GM19238 (cell line): ENCODE measurements around the gene APCDD1.

Experiments used
- DNase-seq: peaks from one replicate; pipeline ENCODE4 v3.0.0; 2011; ENCODE audit warnings: low spot score; ENCODE audit not compliant: insufficient read length

Gene APCDD1

GRCh38 chr18:10453806-10454680, at the start of gene APCDD1:
Gene APCDD1, plus strand, starts transcription at chr18:10454635. Its CDS starts 347 bp downstream, at chr18:10454982.
- no peak for DNase-seq

GRCh38 chr18:10405014-10405493, 49.4 kb upstream of the APCDD1 start:
- no peak for DNase-seq

GRCh38 chr18:10405816-10406663, 48.4 kb upstream of the APCDD1 start:
- no peak for DNase-seq

- DNase-seq: no peak
These were observed 46.3 kb upstream of the APCDD1 start for GRCh38 chr18:10408131-10408530.

GRCh38 chr18:10409041-10409440, 45.4 kb upstream of the APCDD1 start:
- no peak for DNase-seq

GRCh38 chr18:10410472-10411308, 43.7 kb upstream of the APCDD1 start:
- DNase-seq: no peak

GRCh38 chr18:10412933-10413332, 41.5 kb upstream of the APCDD1 start:
- no peak for DNase-seq

GRCh38 chr18:10413722-10414121, 40.7 kb upstream of the APCDD1 start:
- no peak for DNase-seq

GRCh38 chr18:10414293-10414842, 40.1 kb upstream of the APCDD1 start:
- no peak for DNase-seq

GRCh38 chr18:10416065-10416464, 38.4 kb upstream of the APCDD1 start:
- DNase-seq: no peak

GRCh38 chr18:10417191-10417590, 37.2 kb upstream of the APCDD1 start:
- DNase-seq: no peak

- DNase-seq: no peak
These were observed 36.8 kb upstream of the APCDD1 start for GRCh38 chr18:10417664-10418063.

- DNase-seq: no peak
These were observed 35.6 kb upstream of the APCDD1 start for GRCh38 chr18:10418836-10419235.

- DNase-seq: no peak
These were observed 34.9 kb upstream of the APCDD1 start for GRCh38 chr18:10419420-10420103.

GRCh38 chr18:10420561-10421352, 33.7 kb upstream of the APCDD1 start:
- no peak for DNase-seq

- DNase-seq: no peak
These were observed 32.6 kb upstream of the APCDD1 start for GRCh38 chr18:10421859-10422258.

- no peak for DNase-seq
These were observed 31.7 kb upstream of the APCDD1 start for GRCh38 chr18:10422731-10423130.

- DNase-seq: no peak
These were observed 29.7 kb upstream of the APCDD1 start for GRCh38 chr18:10424585-10425307.

- DNase-seq: no peak
These were observed 23.8 kb upstream of the APCDD1 start for GRCh38 chr18:10430677-10431076.
